Stimulated activated CD4-positive, alpha-beta T cell treated with anti-CD3 and anti-CD28 coated beads, Interleukin-2, amount 100 ng/mL, for 24 hours (primary cell): Measurements from ENCODE around the gene RPS14.
"Not testable (repeated sequence)": the region's sequence is repeated elsewhere in the genome, so short reads cannot be mapped to it uniquely, and the experiment has no call there.

Experiments
- DNase-seq, 2 donors: peaks; one replicate each; pipeline ENCODE4 v3.0.0-alpha.2; 2020

The RPS14 gene

DNA sequence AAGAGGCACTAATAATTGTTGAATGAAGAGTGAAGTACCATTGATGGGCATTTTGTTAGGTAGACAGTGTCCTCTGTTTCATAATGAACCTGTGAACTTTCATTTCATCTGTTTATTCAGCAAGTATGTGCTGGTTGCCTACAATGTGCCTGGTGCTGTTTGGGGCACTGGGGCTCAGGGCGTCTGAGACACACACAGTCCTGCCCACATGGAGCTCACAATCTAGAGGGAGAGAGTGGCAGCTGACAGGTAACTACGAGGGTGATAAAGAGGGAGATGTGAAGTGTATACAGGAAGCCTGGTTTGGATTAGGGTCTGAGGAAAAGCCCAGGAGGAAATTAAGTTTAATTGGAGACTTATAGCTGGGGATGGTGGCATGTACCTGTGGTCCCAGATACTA is 29.9 kb upstream of the RPS14 start:
- DNase-seq, result no peak

DNA sequence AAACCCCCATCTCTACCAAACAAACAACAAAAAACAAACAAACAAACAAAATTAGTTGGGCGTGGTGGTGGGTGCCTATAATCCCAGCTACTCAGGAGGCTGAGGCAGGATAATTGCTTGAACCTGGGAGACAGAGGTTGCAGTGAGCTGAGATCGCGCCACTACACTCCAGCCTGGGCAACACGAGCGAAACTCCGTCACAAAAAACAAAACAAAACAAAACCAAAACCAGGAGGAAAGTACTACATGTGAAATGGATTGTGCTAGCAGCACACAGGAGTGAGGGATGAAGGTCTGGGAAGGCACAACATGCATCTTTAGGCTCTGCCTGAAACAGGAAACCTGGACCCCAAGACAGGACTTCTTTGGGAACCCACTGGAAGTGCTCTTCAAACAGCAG is 27.0 kb upstream of the RPS14 start:
- not testable (repeated sequence) for DNase-seq

DNA sequence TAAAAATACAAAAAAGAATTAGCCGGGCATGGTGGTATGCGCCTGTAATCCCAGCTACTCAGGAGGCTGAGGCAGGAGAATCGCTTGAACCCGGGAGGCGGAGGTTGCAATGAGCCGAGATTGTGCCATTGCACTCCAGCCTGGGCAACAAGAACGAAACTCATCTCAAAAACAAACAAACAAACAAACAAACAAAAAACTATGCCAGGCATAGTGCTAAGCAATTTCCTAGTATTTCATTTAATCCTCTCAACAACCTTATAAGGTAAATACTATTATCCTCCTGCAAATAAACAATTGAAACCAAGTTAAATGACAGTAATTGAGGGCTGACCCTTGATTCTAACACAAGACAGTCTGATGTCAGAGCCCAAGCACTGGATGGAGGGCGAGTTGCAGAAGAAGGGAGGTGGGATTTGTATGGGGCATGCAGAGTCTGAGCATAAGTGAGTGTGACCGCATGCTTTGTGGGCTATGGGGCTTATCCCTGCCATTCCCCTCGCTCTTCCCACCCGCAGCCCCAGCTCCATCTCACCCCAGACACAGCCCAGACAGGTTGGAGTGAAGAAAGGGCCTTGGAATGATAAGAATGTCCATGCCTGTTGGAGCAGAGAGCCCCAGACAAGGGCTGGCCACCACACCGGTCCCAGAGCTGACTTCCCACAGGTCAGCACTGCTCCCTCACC is 24.3 kb upstream of the RPS14 start:
- DNase-seq, result no peak

DNA sequence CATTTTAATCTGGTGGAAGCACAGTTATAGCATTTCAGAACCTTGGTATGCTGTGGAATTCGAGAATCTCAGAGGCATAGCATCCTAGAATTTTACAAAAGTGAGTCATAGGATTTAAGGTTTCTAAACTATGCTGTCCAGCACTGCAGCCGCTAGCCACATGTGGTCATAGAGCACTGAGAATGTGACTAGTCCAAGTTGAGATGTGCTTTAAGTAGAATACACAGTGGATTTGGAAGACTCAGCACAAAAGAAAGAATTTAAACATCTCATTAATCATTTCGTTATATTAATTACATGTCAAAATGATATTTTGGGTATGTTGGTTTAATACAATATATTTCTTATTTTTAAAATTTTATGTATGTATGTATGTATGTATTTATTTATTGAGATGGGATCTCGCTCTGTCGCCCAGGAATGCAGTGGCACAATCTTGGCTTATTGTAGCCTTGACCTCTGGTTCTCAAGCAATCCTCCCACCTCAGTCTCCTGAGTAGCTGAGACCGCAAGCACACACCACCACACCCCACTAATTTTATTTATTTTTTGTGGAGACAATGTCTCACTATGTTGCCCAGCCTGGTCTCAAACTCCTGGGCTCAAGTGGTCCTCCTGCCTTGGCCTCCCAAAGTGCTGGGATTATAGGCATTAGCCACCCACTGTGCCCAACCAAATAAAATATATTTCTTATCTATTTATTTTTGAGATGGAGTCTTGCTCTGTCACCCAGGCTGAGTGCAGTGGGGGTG is 20.4 kb upstream of the RPS14 start:
- DNase-seq, result no peak

DNA sequence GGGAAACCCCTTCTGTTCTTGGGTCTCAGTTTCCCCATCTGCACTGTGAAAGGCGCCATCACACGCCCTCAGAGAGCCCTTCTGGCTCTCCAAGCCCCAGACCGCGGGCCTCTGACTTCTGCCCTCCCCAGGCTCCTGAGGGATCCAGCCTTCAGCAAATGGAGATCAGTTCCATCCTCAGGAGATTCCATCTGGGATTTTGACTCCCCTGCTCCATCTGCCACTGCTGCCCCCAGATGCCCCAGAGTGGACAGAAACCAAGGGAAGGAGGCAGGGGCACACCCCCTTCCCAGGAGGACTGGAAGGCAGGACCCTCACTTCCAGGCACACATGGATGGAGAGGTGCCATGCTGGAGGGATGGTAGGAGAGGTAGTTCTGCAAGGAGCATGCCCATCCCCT is 18.7 kb upstream of the RPS14 start:
- DNase-seq, result no peak

DNA sequence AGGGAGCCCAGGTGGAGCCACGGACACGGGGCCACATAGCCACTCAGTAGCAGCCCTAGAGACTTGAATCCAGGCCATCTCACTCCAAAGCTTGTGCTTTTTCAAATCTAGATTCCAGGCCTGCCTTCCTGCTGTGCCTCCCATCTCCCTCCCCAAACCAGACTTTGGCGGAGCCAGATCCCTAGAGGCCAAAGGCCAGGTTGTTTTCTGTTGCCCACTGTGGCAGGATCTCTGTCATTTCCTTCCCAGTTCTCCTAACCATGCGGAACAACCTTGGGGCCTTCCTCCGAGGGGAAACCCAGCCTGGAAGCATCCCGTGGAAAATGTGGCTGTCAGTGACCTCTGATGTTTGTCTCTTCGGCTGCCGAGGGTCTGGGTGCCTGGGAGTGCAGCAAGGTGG is 16.4 kb upstream of the RPS14 start:
- DNase-seq, result no peak

DNA sequence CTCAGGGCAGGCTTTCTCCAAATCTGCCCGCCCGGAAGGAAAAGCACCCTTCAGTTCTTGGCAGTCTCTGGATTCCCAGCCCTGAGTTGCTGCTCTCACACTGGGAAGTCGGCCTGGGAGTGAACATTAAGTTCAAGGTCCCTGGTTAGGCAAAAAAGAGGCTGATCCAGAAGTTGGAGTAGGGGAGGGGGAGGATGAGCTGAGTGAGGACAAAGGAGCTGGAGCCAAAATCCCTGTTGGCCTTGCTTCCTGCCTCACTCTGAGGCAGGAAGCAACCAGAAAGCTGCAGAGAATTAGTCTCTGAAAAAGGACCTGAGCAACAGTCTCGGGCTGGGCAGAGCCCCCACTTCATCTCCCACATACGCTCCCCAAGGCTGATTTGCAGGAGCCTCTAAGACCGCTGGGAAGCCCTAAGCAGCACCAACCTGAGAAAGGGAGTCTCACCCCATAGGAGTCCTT is 15.0 kb upstream of the RPS14 start:
- no peak for DNase-seq

DNA sequence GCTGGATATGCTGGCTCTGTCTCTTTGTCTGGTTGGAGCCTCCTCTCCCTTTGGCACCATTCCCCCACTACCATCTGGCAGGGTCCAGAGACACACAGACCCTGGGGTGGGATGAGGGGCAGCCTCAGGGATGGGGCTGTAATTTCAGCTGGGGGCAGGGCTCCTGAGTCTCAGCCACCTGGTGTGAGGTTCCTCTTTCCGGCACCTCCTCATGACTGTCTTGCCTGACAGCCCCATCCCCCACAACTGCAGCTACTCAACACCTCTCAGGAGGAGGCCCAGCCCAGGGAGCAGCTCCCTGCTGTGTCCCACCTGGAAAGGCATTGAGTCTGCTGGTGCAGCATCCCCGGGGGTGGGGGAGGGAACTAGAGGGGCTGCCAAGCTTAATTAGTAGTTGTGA is 11.7 kb upstream of the RPS14 start:
- no peak for DNase-seq

DNA sequence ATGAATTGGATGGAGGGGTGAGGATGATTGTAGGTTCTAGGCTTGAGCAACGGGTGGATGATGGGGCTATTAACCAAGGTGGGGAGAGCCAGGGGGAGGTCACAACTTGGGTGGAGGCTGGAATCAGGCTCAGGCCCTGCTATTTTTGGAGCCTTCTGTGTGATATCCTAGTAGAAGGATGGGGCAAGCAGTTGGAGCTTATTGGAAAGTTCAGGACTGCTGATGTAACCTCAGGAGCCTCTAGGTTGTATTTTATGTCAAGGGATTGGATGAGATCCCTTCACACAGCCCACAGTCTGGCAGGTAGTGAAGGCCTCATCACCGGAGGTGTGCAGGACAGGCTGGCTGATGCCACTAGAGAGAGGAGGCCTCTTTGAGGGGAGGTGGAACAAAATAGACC is 11.2 kb upstream of the RPS14 start:
- no peak for DNase-seq

DNA sequence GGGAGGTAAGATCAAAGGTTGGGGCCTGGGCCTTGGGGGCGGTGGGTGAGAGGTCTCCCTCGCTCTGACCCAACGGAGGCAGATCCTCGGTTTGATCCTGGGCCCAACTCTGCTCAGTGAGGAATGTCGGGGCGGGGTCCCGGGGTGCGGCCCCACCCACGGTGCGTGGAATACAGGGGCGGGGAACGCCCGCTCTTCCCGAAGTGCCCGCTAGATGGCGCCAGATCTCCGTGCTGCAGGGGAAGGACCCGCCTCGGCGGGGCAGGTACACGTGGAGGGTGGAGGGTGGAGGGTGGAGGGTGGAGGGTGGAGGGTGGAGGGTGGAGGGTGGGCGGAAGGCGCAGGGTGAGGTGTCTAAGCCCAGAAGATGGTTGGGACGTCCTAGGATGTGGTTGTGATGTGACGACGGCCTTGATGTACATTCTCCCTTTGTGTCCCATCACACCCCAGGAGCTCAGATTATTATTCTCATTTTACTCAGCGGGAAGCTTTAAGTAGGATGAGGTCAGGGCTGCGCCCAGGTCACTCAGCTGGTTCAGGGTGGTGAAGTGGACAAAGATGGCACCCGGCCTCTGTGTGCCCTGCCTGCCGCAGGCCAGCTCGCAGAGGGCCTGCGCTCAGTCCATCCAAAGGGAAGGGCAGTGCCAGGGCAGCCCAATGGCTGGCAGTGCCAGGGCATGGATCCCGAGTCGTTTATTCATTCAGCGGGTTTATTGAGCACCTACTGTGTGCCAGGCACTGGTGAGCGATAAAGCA is 9.4 kb upstream of the RPS14 start:
- peak; percentile 92 to 94 for DNase-seq

DNA sequence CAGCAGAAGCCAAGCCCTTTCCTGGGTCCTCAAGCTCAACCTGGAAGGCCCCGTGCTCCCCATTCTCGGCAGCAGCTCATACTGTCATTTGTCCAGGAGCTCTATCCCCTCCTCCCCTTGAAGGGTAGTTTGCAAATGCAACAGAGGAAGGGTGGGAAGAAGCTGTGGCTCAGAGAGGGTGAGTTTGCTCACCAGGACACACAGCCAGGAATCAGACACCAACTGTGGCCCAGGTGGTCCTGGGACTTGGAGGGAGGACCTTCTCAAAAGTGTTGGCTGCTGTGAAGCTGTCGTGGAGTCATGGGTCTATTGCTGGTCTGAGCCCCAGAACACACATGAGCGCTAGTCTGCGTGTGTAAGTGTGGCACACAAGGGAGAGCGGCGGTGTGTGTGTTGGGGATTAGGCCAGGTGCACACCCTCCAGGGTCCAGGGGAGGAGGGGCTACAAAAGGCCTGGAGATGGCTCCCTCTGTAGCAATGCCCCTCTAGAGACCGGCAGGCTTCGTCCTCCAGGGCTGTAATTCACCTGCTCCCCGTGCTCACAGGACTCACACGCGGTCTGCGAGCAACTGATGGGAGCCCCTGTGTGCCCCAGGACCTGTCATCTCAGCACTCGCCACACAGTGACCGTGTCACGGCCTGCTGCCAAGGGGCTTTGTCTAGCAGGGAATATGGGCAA is 8.2 kb upstream of the RPS14 start:
- DNase-seq, result no peak

DNA sequence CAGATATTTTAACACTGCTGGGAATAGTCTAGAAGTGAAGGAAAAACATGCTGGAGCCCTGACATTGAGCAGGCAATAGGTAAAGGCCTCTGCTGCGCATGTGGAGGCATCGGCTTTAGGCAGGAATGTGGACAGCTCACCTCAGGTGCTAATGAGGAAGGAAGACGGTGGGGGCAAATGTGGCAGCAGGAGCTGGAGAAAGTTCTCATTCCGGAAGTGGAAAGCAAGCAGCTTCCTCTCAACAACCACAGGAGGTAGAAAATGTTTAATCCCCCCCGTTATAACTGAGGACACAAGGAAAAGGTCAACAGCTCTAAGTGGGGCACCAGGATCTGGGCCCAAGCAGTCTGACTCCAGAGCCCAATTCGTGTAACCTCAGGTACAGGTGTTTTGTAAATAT is 7.6 kb upstream of the RPS14 start:
- no peak for DNase-seq

DNA sequence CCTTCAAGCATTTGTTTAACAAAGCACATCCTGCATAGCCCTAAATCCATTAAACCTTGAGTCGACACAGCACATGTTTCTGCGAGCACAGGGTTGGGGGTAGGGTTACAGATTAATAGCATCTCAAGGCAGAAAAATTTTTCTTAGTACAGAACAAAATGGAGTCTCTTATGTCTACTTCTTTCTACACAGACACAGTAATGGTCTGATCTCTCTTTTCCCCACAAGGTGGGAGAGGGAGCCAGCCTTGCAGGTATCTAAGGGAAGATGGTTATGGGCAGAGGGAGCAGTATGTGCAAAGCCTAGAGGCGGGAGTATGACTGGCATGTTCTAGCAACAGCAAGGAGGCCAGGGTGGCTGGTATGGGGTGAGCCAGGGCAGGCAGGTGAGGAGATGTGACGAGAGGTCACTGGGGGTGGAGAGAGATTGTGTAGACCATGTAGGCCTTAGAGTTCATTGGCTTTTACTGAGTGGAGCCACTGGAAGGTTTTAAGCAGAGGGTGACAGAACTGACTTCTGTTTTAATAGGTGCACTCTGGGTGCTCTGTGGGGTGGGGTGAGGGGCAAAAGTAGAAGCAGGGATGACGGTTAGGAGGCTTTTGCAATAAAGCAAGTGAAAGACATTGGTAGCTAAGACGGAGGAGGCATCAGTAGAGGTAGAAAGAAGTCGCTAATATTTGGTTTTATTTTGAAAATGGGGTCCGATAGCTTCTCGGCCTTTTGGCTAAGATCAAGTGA is 5.1 kb upstream of the RPS14 start:
- DNase-seq, result no peak

DNA sequence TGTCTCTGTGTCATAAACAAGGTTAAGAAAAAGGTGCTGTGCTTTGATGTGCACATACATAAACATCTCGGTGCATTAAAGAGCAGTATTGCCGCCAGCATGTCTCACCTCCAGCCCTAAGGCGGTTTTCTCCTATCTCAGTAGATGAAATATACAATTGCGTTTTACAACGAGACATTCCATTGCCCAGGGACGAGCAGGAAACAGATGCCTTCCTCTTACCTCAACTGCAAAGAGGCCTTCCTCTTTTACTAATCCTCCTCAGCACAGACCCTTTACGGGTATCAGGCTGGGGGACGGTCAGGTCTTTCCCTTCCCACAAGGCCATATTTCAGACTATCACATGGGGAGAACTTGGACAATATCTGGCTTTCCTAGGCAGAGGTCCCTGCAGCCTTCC is 4.5 kb upstream of the RPS14 start:
- DNase-seq, result not testable (repeated sequence)

DNA sequence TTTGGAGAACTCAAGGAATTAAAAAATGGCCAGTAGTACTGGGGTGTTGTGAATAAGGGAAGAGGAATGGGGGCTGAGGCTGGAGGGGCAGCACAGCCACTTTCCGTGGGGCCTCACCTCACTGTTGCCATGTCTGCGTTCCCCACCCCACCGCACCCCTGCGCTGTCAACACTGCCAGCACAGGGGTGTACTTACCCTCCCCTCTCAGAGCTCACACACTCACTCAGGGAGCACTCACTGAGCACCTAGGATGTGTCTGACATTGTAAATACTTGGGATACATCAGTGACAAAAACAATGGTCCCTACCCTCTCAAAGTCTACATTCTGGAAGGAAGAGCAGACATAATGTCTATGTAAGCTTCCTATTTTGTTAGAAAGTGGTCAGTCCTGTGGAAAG is 3.4 kb upstream of the RPS14 start:
- DNase-seq, result no peak

DNA sequence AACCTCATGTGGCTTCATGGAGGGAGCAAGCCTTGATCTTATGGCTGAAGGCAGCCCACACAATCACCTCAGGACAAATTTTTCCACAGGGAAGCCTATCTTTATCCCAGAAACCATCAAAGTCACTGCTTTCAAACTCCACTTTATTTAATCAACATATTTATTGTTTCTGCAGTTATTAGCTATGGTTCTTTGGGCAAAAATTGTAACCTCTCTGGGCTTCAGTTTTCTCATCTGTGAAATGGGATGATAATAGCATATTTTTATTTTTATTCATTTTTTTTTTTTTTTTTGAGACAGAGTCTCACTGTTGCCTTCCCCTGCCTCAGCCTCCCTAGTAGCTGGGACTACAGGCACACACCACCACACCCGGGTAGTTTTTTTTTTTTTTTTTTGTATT is 2.1 kb upstream of the RPS14 start:
- DNase-seq, result no peak

DNA sequence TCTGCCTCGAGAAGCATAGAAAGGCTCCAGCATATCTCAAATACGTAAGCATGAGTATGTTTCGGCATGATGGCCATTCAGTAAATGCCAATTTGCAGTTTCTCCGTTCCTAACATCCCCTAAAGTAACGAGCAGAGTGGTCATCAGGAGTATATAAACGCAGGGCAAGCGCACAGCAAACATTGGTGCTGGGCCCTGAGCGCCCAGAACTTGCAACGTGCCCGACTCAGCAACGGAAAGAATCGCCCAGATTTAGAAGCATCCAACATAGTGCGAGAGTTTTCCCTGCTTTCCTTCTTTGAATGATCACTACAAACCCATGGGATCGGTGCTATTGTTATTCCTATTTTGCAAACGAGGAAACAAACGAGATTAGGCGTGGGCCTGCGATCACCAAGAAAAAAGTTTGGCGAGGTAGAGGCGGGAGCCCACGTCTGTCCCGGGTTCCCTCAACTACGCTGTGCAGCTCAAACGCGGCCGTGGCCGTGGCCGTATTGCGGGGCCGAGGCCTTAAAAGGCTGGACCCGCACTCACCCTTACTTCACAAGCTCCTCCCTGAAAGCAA is 505 bp downstream of the RPS14 start:
- DNase-seq, result no peak

DNA sequence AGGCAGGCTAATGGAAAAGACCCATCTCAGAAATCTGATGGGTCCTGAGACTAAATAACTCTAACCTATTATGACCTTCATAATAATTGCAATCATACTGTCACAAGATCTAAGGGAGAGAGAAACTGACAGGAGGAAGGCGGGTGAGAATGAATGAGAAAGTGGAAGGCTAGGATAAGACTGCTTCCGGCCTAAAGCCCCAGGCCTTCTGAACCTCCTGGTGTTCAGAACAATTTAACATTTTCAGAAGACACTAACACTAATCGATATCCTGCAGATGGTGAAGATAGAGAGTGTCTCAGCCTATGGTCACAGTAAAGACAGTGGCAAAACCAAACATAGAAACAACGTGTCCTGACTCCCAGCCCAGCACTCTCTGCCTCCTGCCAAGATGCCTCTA is 1.2 kb downstream of the RPS14 start:
- no peak for DNase-seq

DNA sequence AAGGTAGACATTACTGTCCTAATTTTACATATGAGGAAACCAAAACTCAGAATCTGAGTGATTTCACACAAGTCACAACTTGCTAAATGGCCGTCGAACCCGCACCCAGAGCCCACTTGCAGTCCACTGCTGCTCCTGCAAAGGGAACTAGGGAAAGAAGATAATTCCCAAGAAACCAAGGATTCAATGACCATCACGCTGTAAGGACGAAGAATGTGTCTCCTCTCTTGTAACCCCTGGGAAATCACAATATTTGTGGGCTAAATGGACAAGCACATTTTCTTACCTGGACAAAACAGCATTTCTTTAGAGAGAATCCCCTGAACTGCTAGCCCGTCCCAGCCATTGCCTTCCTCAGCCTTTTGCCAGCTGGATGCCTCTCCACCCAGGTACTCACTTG is 2.4 kb downstream of the RPS14 start:
- no peak for DNase-seq

DNA sequence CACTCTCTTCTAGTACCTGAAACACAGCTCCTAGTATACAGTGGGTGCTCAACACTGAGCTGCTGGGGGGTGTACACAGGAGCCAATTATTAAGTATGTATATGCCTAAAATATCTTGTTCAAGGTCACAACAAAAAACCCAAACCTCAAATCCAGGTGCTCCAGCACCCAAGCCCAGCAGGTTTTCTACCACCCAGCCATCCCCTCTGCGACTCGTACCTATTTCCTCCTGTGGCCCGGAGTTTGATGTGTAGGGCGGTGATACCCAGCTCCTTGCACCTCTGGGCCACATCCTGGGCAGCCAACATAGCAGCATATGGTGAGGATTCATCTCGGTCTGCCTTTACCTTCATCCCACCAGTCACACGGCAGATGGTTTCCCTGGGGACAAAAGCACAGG is 3.0 kb downstream of the RPS14 start:
- no peak for DNase-seq

DNA sequence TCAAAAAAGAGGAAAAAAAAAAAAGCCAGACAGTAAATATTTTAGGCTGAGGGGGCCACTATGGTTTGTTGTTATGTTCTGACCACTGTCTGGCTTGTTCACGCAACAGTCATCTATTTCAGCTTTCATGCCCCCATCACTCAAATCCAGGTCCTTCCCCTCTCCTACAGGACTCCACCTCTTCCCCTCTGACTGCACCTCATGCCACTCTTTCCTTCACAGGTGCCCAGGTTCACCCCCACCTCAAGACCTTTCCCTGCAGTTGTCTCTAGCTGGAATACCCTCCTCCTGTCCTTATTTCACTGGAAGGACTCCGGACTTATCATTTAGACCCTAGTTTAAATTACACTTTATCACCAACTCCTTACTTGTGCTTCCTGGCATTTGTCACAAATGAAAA is 3.5 kb downstream of the RPS14 start:
- no peak for DNase-seq

DNA sequence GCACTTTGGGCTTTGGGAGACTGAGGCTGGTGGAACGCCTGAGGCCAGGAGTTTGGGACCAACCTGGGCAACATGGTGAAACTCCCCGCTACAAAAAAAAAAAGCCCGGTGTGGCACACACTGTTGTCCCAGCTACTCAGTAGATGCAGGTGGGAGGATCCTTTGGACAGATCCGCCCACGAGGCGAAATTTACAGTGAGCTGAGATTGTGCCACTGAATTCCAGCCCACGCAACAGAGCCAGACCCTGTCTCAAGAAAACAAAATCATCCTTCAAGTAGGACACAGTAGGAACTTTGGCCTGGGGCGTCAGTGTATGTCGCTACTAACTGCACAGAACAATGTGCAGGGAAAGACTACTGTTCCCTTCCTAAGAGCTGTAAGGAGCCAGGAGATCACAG is 4.8 kb downstream of the RPS14 start:
- no peak for DNase-seq
